ENCODE results near the gene HTR3E.

DNA sequence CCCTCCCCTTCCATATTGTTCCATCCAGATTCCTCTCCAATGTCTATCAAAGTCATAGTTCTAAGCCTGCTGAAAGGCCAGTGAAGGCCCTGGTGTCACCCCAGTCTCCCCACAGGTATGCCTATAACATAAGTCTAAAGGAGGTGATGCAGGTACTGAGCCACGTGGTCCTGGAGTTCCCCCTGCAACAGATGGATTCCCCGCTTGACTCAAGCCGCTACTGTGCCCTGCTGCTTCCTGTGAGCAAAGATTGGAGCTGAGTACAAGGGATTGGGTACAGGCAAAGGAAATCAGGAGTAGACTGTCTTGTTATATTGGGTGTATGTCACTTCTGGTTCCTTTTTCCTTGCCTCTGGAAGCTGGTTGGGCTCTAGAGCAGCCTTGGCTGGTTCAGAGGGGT is 46.5 kb downstream of the HTR3E start:
- TF ChIP-seq POLR2A (IDR thresholded peaks at IDR 0.05) (no peak), CTCF (IDR thresholded peaks at IDR 0.05) (no peak), POLR2AphosphoS5 (IDR thresholded peaks at IDR 0.05) (no peak), EP300 (IDR thresholded peaks at IDR 0.05) (no peak)
